Measurements from ENCODE around the gene MYBPH. TPM values are rescaled to one million over a fixed set of nuclear protein-coding genes. Genes with fewer than 3 reads are reported as not detected.

MYBPH gene
- total and polyA plus RNA-seq, 10 of the 15 experiments (the other 5 are each of a cell fraction or from before 2014, with no cell fraction given): 0.06 to 0.10 TPM; not detected in 8

GRCh38 chr1:203165101-203165799 lies 10.4 kb downstream of the MYBPH start:
- no peak for DNase-seq (ENCODE audit: low read depth, low spot score)
- RAD21 ChIA-PET (ENCODE audit: unreplicated experiment): interaction anchor here (1.3 kb wide), 1 partner anchor 50 kb away, joined by 3 read pairs; no protein-coding TSS in a partner anchor
- SMC1A ChIA-PET (ENCODE audit: uncharacterized antibody, unreplicated experiment): interaction anchor here (2.8 kb wide), 1 partner anchor 51 kb away, joined by 35 read pairs; no protein-coding TSS in a partner anchor
- intact Hi-C loops (cut with micrococcal nuclease; ENCODE audit: unreplicated experiment): no loop called here
- Histone ChIP-seq H3K4me1 (ENCODE audit: control insufficient read depth, insufficient read depth, low read length) (no peaks in the 10 kb centered on the region), H3K9ac (ENCODE audit: control insufficient read depth, insufficient read depth, low read length) (no peak overlapping the region), H3K36me3 (ENCODE audit: control insufficient read depth in 2 of 2, insufficient read depth in 2 of 2, low read length in 1 of 2) (no peaks in the 10 kb centered on the region), H3K27ac (ENCODE audit: control insufficient read depth, insufficient read depth) (no peak overlapping the region), H3K9me3 (replicated peaks; ENCODE audit: control insufficient read depth, insufficient read depth, low read length) (no peaks in the 10 kb centered on the region), H3K4me2 (ENCODE audit: control insufficient read depth, insufficient read depth) (no peak overlapping the region), H3K4me3 (no peak overlapping the region), H3K27me3 (replicated peaks in 1 of 2; ENCODE audit: control insufficient read depth in 2 of 2, insufficient read depth in 2 of 2, low read length in 1 of 2) (peaks cover 0 to 4% of the 10 kb centered on the region in 2 experiments; a peak in 3 of 4 replicates), H3K79me2 (ENCODE audit: control insufficient read depth, insufficient read depth, low read length) (no peaks in the 10 kb centered on the region), H4K20me1 (ENCODE audit: control insufficient read depth, insufficient read depth) (no peaks in the 10 kb centered on the region), H2AFZ (ENCODE audit: control insufficient read depth, low read depth, low read length) (no peak overlapping the region)
- in situ Hi-C loops (cut with MboI): no loop called here
- FAIRE-seq: no peak
- BruUV-seq (replicated peaks): no TSS peak
- WGBS (ENCODE audit: insufficient coverage, insufficient replicate concordance, low lambda C conversion rate, missing lambda C conversion rate): 35% methylated on average over 28 of the region's 28 CpGs
- no peak for ATAC-seq
- POLR2A ChIA-PET: no interaction called here
- CTCF ChIA-PET: interaction anchor here (1.3 to 8.0 kb wide), 4 partner anchors 8 to 126 kb away, joined by 5 to 114 read pairs (median 18); no protein-coding TSS in a partner anchor
- TF ChIP-seq USF2 (IDR thresholded peaks at IDR 0.05; ENCODE audit: borderline replicate concordance, low read depth, low read length) (no peak), CREM (IDR thresholded peaks at IDR 0.05; ENCODE audit: low read depth) (no peak), ZNF274 (IDR thresholded peaks at IDR 0.05; ENCODE audit: insufficient read depth, insufficient read length) (no peak), ZNF24 (IDR thresholded peaks at IDR 0.05) (no peak), ZBTB4 (CRISPR knock-in tag; IDR thresholded peaks at IDR 0.05) (no peak), SRF (IDR thresholded peaks at IDR 0.05; ENCODE audit: low read depth in 2 of 2, low read length in 2 of 2) (no peak), SMC3 (IDR thresholded peaks at IDR 0.05; ENCODE audit: borderline replicate concordance, low read length) (no peak), ETV6 (conservative IDR thresholded peaks at IDR 0.05 in 1 of 2, IDR thresholded peaks at IDR 0.05 in 1 of 2; ENCODE audit: borderline replicate concordance in 1 of 2, low read depth in 1 of 2) (no peak), RAD51 (IDR thresholded peaks at IDR 0.05) (no peak), SIX5 (IDR thresholded peaks at IDR 0.05; ENCODE audit: low read depth, low read length, severe bottlenecking) (no peak), BACH1 (IDR thresholded peaks at IDR 0.05; ENCODE audit: borderline replicate concordance) (no peak), ATF2 (IDR thresholded peaks at IDR 0.05; ENCODE audit: low read length) (no peak), CHD1 (IDR thresholded peaks at IDR 0.05; ENCODE audit: low read depth, low read length) (no peak), CREB1 (IDR thresholded peaks at IDR 0.05; ENCODE audit: low read depth) (no peak), KAT2A (conservative IDR thresholded peaks at IDR 0.05; ENCODE audit: control insufficient read depth, low read depth, low read length) (no peak), SMAD1 (IDR thresholded peaks at IDR 0.05; ENCODE audit: low read depth, partially characterized antibody) (no peak)
